GM23248 (cell line): Measurements from ENCODE around the gene SUN5.

Experiments
- EZH2 ChIP-seq: fragments of 200-600 bp; sonication (generic); IDR thresholded peaks from 2 replicates; pipeline ENCODE4 v1.6.1; 2018; ENCODE audit warnings: antibody characterized with exemption, mild to moderate bottlenecking; ENCODE audit not compliant: insufficient read depth, poor library complexity, severe bottlenecking
- EZH2phosphoT487 ChIP-seq: fragments of 200-600 bp; sonication (generic); IDR thresholded peaks from 2 replicates; pipeline ENCODE4 v1.6.1; 2018; ENCODE audit warnings: antibody characterized with exemption, moderate library complexity, mild to moderate bottlenecking, low read depth; ENCODE audit not compliant: insufficient read depth

DNA sequence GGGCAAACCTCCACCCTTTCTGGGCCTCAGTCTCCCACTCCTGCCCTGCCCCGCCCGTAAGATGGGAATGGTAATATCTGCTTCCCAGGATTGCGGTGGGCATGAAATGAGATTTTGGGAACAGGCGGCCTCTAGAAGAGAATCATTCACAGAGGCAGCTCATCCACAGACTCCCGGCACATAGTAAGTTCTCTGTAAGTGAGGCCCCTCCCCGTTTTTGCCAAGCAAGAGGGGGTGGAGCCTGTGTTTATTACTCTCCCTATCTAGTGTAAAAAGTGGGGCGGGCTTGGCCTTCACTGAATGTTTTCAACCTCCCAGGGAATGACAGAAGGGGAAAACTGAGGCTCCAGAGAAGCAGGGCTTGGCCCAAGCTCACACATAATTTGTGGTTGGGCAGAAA lies 20.0 kb downstream of the SUN5 start:
- no peak for TF ChIP-seq EZH2
- TF ChIP-seq EZH2phosphoT487 = no peak
